ENCODE results near the gene ZNF534.
"Not testable (repeated sequence)": the region's sequence is repeated elsewhere in the genome, so short reads cannot be mapped to it uniquely, and the experiment has no call there.

Gene ZNF534

DNA sequence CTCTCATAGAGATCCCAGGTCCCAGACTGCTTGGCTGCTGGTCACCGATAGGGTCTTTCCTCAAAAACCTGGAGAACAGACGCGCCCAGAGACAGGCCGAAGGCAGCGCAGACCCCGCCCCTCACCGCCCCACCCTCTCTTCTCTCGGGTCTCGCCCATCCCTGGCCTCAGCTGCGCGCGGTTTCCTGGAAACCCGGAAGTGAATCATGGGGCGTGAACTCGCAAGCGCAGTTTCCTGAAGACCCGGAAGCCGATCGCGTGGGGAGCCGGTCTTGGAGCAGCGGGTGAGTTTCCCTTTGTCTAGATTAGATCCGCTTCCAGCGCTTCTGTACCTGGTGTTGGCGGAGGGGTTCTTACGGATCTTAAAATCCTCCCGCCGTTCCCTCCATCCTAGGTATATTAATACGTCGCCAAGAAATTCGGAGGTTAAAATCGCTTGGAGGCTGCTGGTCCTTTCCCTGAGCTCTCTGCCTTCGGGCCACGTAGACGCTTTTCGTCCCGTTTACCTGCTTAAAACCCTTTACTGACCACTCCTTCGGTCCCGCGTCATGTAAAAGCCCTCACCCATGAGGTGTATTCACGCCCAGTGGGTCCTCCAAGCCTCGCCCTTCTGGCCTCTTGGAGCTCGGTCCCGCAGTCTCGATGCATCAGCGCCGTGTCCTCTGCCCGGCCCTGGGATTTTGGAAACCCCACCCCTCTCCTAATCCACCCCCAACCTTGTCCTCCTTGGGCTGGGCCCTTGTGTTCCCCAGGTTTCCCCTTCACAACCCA is 24.6 kb downstream of the ZNF534 start, which contains the start of gene ZNF578:
Gene ZNF578 (plus strand): TSS at position 230 of the 771 bp plus-strand sequence. CDS start 48,293 bp downstream, outside the sequence.
- no peaks in the 10 kb centered on the region for H3K27me3 ChIP-seq (ENCODE audit: control insufficient read depth in 5 of 5, insufficient read depth in 4 of 5, low read length in 5 of 5)
- peaks cover 0 to 17% (median 7%) of the 10 kb centered on the region in 5 donors for H3K4me1 ChIP-seq (ENCODE audit: control insufficient read depth in 5 of 5, insufficient read depth in 5 of 5, low read length in 5 of 5)
- H3K27ac ChIP-seq (ENCODE audit: low read depth, low read length) = peak within 1 kb of the TSS; percentile 41
- peaks cover 30 to 85% (median 78%) of the 10 kb centered on the region in 5 donors for H3K9me3 ChIP-seq (ENCODE audit: control insufficient read depth in 5 of 5, low read length in 5 of 5)
- H3K36me3 ChIP-seq (ENCODE audit: control insufficient read depth in 5 of 5, insufficient read depth in 5 of 5, low read length in 5 of 5) = peaks cover 6 to 21% (median 19%) of the 10 kb centered on the region in 5 donors
- H3K9ac ChIP-seq (ENCODE audit: low read length in 5 of 5) = peak within 1 kb of the TSS in 3 of 5 donors; percentile 47 to 71 (median 47)
- peak within 1 kb of the TSS; percentile 77 to 97 (median 90) for H3K4me3 ChIP-seq (ENCODE audit: low read depth in 1 of 5, low read length in 5 of 5)

GRCh38 chr19:52464798-52465470 is 36.0 kb downstream of the ZNF534 start:
- Histone ChIP-seq H3K4me3 (ENCODE audit: low read depth in 1 of 5, low read length in 5 of 5) (peak overlapping the region; percentile 17 to 40 (median 29)), H3K9me3 (ENCODE audit: control insufficient read depth in 5 of 5, low read length in 5 of 5) (peaks cover 54 to 89% (median 75%) of the 10 kb centered on the region in 5 donors), H3K27me3 (ENCODE audit: control insufficient read depth in 5 of 5, insufficient read depth in 4 of 5, low read length in 5 of 5) (no peaks in the 10 kb centered on the region), H3K27ac (ENCODE audit: low read depth, low read length) (no peak overlapping the region), H3K9ac (ENCODE audit: low read length in 5 of 5) (no peak overlapping the region), H3K36me3 (ENCODE audit: control insufficient read depth in 5 of 5, insufficient read depth in 5 of 5, low read length in 5 of 5) (peaks cover 0 to 7% (median 2%) of the 10 kb centered on the region in 5 donors), H3K4me1 (ENCODE audit: control insufficient read depth in 5 of 5, insufficient read depth in 5 of 5, low read length in 5 of 5) (no peaks in the 10 kb centered on the region)

GRCh38 chr19:52473655-52474350 is 44.9 kb downstream of the ZNF534 start:
- Histone ChIP-seq H3K27ac (ENCODE audit: low read depth, low read length) (no peak overlapping the region), H3K9ac (ENCODE audit: low read length in 5 of 5) (no peak overlapping the region), H3K4me1 (ENCODE audit: control insufficient read depth in 5 of 5, insufficient read depth in 5 of 5, low read length in 5 of 5) (no peaks in the 10 kb centered on the region), H3K4me3 (ENCODE audit: low read depth in 1 of 5, low read length in 5 of 5) (peak overlapping the region in 3 of 5 donors; percentile 23 to 64 (median 36)), H3K36me3 (ENCODE audit: control insufficient read depth in 5 of 5, insufficient read depth in 5 of 5, low read length in 5 of 5) (peaks cover 0 to 5% (median 0%) of the 10 kb centered on the region in 5 donors), H3K27me3 (ENCODE audit: control insufficient read depth in 5 of 5, insufficient read depth in 4 of 5, low read length in 5 of 5) (no peaks in the 10 kb centered on the region), H3K9me3 (ENCODE audit: control insufficient read depth in 5 of 5, low read length in 5 of 5) (peaks cover 72 to 99% (median 96%) of the 10 kb centered on the region in 5 donors)

DNA sequence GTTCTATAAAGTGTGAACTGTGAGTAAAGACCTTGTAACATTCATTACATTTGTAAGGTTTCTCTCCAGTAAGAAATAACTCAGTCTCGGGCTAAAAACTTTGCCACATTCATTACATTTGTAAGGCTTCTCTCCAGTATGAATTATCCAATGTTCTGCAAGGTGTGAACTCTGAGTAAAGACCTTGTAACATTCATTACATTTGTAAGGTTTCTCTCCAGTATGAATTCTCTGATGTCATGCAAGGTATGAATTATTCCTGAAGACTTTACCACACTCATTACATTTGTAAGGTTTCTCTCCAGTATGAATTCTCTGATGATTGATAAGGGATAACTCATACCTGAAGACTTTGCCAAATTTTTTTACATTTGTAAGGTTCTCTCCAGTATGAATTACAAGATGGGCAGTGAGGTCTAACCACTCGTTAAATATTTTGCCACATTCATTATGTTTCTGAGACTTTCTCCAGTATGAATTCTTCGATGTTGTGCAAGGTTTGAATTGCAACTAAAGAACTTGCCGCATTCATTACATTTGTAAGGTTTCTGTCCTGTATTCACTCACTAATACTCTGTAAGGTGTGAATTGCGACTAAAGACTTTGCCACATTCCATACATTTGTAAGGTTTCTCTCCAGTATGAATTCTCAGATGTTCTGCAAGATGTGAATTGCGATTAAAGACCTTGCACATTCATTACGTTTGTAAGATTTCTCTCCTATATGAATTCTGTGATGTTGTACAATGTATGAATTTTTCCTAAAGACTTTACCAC is 45.6 kb downstream of the ZNF534 start:
- Histone ChIP-seq H3K9ac (ENCODE audit: low read length in 5 of 5) (no peak overlapping the region), H3K4me3 (ENCODE audit: low read depth in 1 of 5, low read length in 5 of 5) (peak overlapping the region in 3 of 5 donors; percentile 32 to 64 (median 52)), H3K36me3 (ENCODE audit: control insufficient read depth in 5 of 5, insufficient read depth in 5 of 5, low read length in 5 of 5) (peaks cover 0 to 5% (median 0%) of the 10 kb centered on the region in 5 donors), H3K27me3 (ENCODE audit: control insufficient read depth in 5 of 5, insufficient read depth in 4 of 5, low read length in 5 of 5) (no peaks in the 10 kb centered on the region), H3K27ac (ENCODE audit: low read depth, low read length) (no peak overlapping the region), H3K4me1 (ENCODE audit: control insufficient read depth in 5 of 5, insufficient read depth in 5 of 5, low read length in 5 of 5) (no peaks in the 10 kb centered on the region), H3K9me3 (ENCODE audit: control insufficient read depth in 5 of 5, low read length in 5 of 5) (peaks cover 67 to 98% (median 96%) of the 10 kb centered on the region in 5 donors)

DNA sequence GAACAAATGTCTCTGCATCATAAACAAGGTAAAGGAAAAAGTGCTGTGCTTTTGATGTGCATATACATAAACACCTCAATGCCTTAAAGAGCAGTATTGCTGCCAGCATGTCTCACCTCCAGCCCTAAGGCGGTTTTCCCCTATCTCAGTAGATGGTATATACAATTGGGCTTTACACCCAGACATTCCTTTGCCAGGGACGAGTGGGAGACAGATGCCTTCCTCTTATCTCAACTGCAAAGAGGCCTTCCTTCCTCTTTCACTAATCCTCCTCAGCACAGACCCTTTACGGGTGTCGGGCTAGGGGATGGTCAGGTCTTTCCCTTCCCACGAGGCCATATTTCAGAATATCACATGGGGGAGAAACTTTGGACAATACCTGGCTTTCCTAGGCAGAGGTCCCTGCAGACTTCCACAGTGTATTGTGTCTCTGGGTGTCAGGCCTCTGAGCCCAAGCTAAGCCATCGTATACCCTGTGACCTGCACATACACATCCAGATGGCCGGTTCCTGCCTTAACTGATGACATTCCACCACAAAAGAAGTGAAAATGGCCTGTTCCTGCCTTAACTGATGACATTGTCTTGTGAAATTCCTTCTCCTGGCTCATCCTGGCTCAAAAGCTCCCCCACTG is 55.3 kb downstream of the ZNF534 start:
- H3K9ac ChIP-seq (ENCODE audit: low read length in 5 of 5); H3K36me3 ChIP-seq (ENCODE audit: control insufficient read depth in 5 of 5, insufficient read depth in 5 of 5, low read length in 5 of 5); H3K27me3 ChIP-seq (ENCODE audit: control insufficient read depth in 5 of 5, insufficient read depth in 4 of 5, low read length in 5 of 5); H3K4me1 ChIP-seq (ENCODE audit: control insufficient read depth in 5 of 5, insufficient read depth in 5 of 5, low read length in 5 of 5); H3K27ac ChIP-seq (ENCODE audit: low read depth, low read length): not testable (repeated sequence)
- Histone ChIP-seq H3K9me3 (ENCODE audit: control insufficient read depth in 5 of 5, low read length in 5 of 5) (peaks cover 23 to 87% (median 65%) of the 10 kb centered on the region in 5 donors), H3K4me3 (ENCODE audit: low read depth in 1 of 5, low read length in 5 of 5) (peak overlapping the region in 2 of 5 donors; percentile 8 to 9)

GRCh38 chr19:52485064-52485463 is 56.1 kb downstream of the ZNF534 start:
- H3K36me3 ChIP-seq (ENCODE audit: control insufficient read depth in 5 of 5, insufficient read depth in 5 of 5, low read length in 5 of 5); H3K4me1 ChIP-seq (ENCODE audit: control insufficient read depth in 5 of 5, insufficient read depth in 5 of 5, low read length in 5 of 5); H3K27me3 ChIP-seq (ENCODE audit: control insufficient read depth in 5 of 5, insufficient read depth in 4 of 5, low read length in 5 of 5); H3K27ac ChIP-seq (ENCODE audit: low read depth, low read length); H3K9ac ChIP-seq (ENCODE audit: low read length in 5 of 5): not testable (repeated sequence)
- Histone ChIP-seq H3K4me3 (ENCODE audit: low read depth in 1 of 5, low read length in 5 of 5) (peak overlapping the region in 1 of 5 donors; percentile 28), H3K9me3 (ENCODE audit: control insufficient read depth in 5 of 5, low read length in 5 of 5) (peaks cover 23 to 82% (median 65%) of the 10 kb centered on the region in 5 donors)

- Histone ChIP-seq H3K4me3 (ENCODE audit: low read depth in 1 of 5, low read length in 5 of 5) (peak overlapping the region in 1 of 5 donors; percentile 28), H3K9me3 (ENCODE audit: control insufficient read depth in 5 of 5, low read length in 5 of 5) (peaks cover 23 to 78% (median 62%) of the 10 kb centered on the region in 5 donors)
- not testable (repeated sequence) for H3K27ac ChIP-seq (ENCODE audit: low read depth, low read length); H3K36me3 ChIP-seq (ENCODE audit: control insufficient read depth in 5 of 5, insufficient read depth in 5 of 5, low read length in 5 of 5); H3K4me1 ChIP-seq (ENCODE audit: control insufficient read depth in 5 of 5, insufficient read depth in 5 of 5, low read length in 5 of 5); H3K27me3 ChIP-seq (ENCODE audit: control insufficient read depth in 5 of 5, insufficient read depth in 4 of 5, low read length in 5 of 5); H3K9ac ChIP-seq (ENCODE audit: low read length in 5 of 5)
Observed at GRCh38 chr19:52485561-52486240, 56.8 kb downstream of the ZNF534 start.

- Histone ChIP-seq H3K27me3 (ENCODE audit: control insufficient read depth in 5 of 5, insufficient read depth in 4 of 5, low read length in 5 of 5) (no peaks in the 10 kb centered on the region), H3K4me3 (ENCODE audit: low read depth in 1 of 5, low read length in 5 of 5) (peak overlapping the region; percentile 18 to 53 (median 51)), H3K36me3 (ENCODE audit: control insufficient read depth in 5 of 5, insufficient read depth in 5 of 5, low read length in 5 of 5) (no peaks in the 10 kb centered on the region), H3K9ac (ENCODE audit: low read length in 5 of 5) (no peak overlapping the region), H3K9me3 (ENCODE audit: control insufficient read depth in 5 of 5, low read length in 5 of 5) (peaks cover 0 to 58% (median 24%) of the 10 kb centered on the region in 5 donors), H3K4me1 (ENCODE audit: control insufficient read depth in 5 of 5, insufficient read depth in 5 of 5, low read length in 5 of 5) (peaks cover 0 to 10% (median 0%) of the 10 kb centered on the region in 5 donors), H3K27ac (ENCODE audit: low read depth, low read length) (no peak overlapping the region)
Observed at GRCh38 chr19:52492201-52492993, 63.4 kb downstream of the ZNF534 start.
